HepG2 (cell line): ENCODE measurements around the gene FAM20C. TPM values are rescaled to one million over a fixed set of nuclear protein-coding genes. Genes with fewer than 3 reads are reported as not detected.

Experiments used
- ATAC-seq: fragments of 200-7000 bp; cut with Tn5 transposase; 3 replicates; pipeline ENCODE4 v1.9.1; 2020; ENCODE audit warnings: mild to moderate bottlenecking, moderate library complexity
- BruUV-seq: library from RNA; stranded (reverse); fragments of 400-500 nt; replicated peaks from 2 replicates; lab custom pipeline; 2021; lab: Mats Ljungman, UMichigan
- CTCF ChIA-PET: fragments of 300-600 bp; formaldehyde crosslinking; extraction: SDS; loops from one replicate; lab custom pipeline; 2021; ENCODE audit warnings: low total read pairs, inconsistent platforms, low intra/inter-chr PET ratio; lab: Yijun Ruan, JAX
- POLR2A ChIA-PET: fragments of 350-600 bp; sonication (Branson Sonifier 250); formaldehyde crosslinking; loops from one replicate; lab custom pipeline; 2020; ENCODE audit warnings: antibody characterized with exemption, inconsistent platforms; lab: Yijun Ruan, JAX
- DNase-seq: peaks from one replicate; pipeline ENCODE4 v3.0.0-alpha.2; 2015; ENCODE audit warnings: low spot score
- FAIRE-seq: peaks from 3 replicates; lab custom pipeline; 2011; peaks lifted over from hg19 to GRCh38; lab: Jason Lieb, UNC
- H2AFZ ChIP-seq: one replicate; pipeline ENCODE4 v1.6.1; 2011; ENCODE audit warnings: low read length, inconsistent platforms
- H3K27ac ChIP-seq: fragments of 300-600 bp; 3 replicates; pipeline ENCODE4 v1.8.0; 2011; ENCODE audit warnings: mixed run types, mild to moderate bottlenecking, mixed read lengths, low read length, inconsistent platforms; ENCODE audit not compliant: insufficient read depth; ENCODE audit errors: extremely low read length
- H3K27me3 ChIP-seq, 2 experiments: fragments of 200-600 bp in 1 of 2; 2 replicates in 1 of 2; 3 replicates in 1 of 2; pipeline versions ENCODE4 v1.6.0 to v1.8.0; 2011; ENCODE audit warnings: low read length in 2 of 2, mild to moderate bottlenecking in 2 of 2, moderate library complexity in 2 of 2, inconsistent platforms in 1 of 2; ENCODE audit not compliant: insufficient read depth in 2 of 2, control insufficient read depth in 1 of 2
- H3K36me3 ChIP-seq, 2 experiments: fragments of 200-600 bp in 1 of 2; replicated peaks in 1 of 2; 2 replicates in 1 of 2; 3 replicates in 1 of 2; pipeline versions ENCODE4 v1.5.1 to v1.8.0; 2011; ENCODE audit warnings: low read length in 2 of 2, inconsistent platforms in 1 of 2; ENCODE audit not compliant: insufficient read depth in 2 of 2, control insufficient read depth in 1 of 2
- H3K4me1 ChIP-seq: 2 replicates; pipeline ENCODE4 v1.5.1; 2012; ENCODE audit warnings: low read length, inconsistent platforms; ENCODE audit not compliant: insufficient read depth
- H3K4me2 ChIP-seq: 2 replicates; pipeline ENCODE4 v1.6.0; 2011; ENCODE audit warnings: low read depth, low read length, inconsistent platforms
- H3K4me3 ChIP-seq, 3 experiments: fragments of 200-600 bp in 1 of 3; sonication (generic), shearing (Covaris generic) in 1 of 3; replicated peaks in 1 of 3; 2 replicates each; pipeline ENCODE4 v1.5.1; 2011 to 2016; ENCODE audit warnings: low read length in 3 of 3, inconsistent platforms in 2 of 3, low read depth in 2 of 3, mild to moderate bottlenecking in 2 of 3, control low read depth in 1 of 3, mixed read lengths in 1 of 3; ENCODE audit not compliant: insufficient read depth in 1 of 3
- H3K79me2 ChIP-seq: one replicate; pipeline ENCODE4 v1.6.1; 2011; ENCODE audit warnings: low read length, inconsistent platforms; ENCODE audit not compliant: insufficient read depth
- H3K9ac ChIP-seq: 2 replicates; pipeline ENCODE4 v1.6.0; 2011; ENCODE audit warnings: mild to moderate bottlenecking, low read depth, low read length, inconsistent platforms; ENCODE audit not compliant: insufficient read depth
- H3K9me3 ChIP-seq: 2 replicates; pipeline ENCODE4 v1.5.1; 2012; ENCODE audit warnings: mild to moderate bottlenecking, low read length
- H4K20me1 ChIP-seq: 2 replicates; pipeline ENCODE4 v1.6.0; 2011; ENCODE audit warnings: inconsistent platforms, mild to moderate bottlenecking, low read length, moderate library complexity; ENCODE audit not compliant: insufficient read depth
- CREB1 ChIP-seq, 2 experiments: fragments of 450-650 bp in 1 of 2; IDR thresholded peaks; 2 replicates each; pipeline ENCODE4 v1.6.1; 2016 to 2017; ENCODE audit warnings: control low read depth in 1 of 2, mild to moderate bottlenecking in 1 of 2, missing compliant biosample characterization in 1 of 2, missing genetic modification characterization in 1 of 2
- MAF1 ChIP-seq: sonication (generic); formaldehyde crosslinking; IDR thresholded peaks from 2 replicates; pipeline ENCODE4 v1.5.0; 2020; ENCODE audit warnings: missing genetic modification reagents, borderline replicate concordance
- RBM39 ChIP-seq: fragments of 200-400 bp; formaldehyde crosslinking; IDR thresholded peaks from one replicate; pipeline ENCODE4 v1.6.1; 2018; ENCODE audit warnings: antibody characterized with exemption, mild to moderate bottlenecking, low read depth, low read length; ENCODE audit not compliant: poor library complexity, severe bottlenecking
- SMAD9 ChIP-seq: sonication (generic); formaldehyde crosslinking; IDR thresholded peaks from 2 replicates; pipeline ENCODE4 v1.5.1; 2020; ENCODE audit warnings: mild to moderate bottlenecking, missing genetic modification reagents
- ZNF724P ChIP-seq: sonication (generic); formaldehyde crosslinking; IDR thresholded peaks from 2 replicates; pipeline ENCODE4 v1.8.0; 2022; ENCODE audit warnings: missing genetic modification reagents, borderline replicate concordance
- ZNF740 ChIP-seq: sonication (generic); formaldehyde crosslinking; IDR thresholded peaks from 2 replicates; pipeline ENCODE4 v1.4.0; 2020; ENCODE audit warnings: missing genetic modification reagents
- WGBS: methylation state at CpG from one replicate; pipeline ENCODE4 v1.1.6; 2017; ENCODE audit warnings: low lambda C conversion rate; 5-methylcytosine and 5-hydroxymethylcytosine counted together
- in situ Hi-C: cut with HindIII; loops from 2 replicates; pipeline ENCODE4 v1.10.0; 2017; ENCODE audit warnings: low pct_unique_long_range_greater_than_20kb; ENCODE audit not compliant: extremely low pct_ligation_motif_present
- intact Hi-C: fragments of 100-400 bp; cut with micrococcal nuclease; formaldehyde crosslinking; loops from one replicate; pipeline ENCODE4 v1.10.0; 2022; ENCODE audit not compliant: unreplicated experiment
- polyA plus RNA-seq, 8 experiments: library from polyadenylated mRNA; depleted of rRNA in 3 of 8; stranded (reverse) in 7 of 8; unstranded in 1 of 8; fragments of >200 nt; fragmentation: Illumina TruSeq in 4 of 8; extraction: Trizol in 4 of 8; gene quantifications; 2 replicates each; pipeline versions ENCODE4 v1.2.1 to v1.2.3, GENCODE V29; 2011 to 2016; ENCODE audit warnings: low read depth in 4 of 8, missing spikeins in 1 of 8, mixed read lengths in 1 of 8; ENCODE audit not compliant: insufficient read depth in 1 of 8
- total RNA-seq, 5 experiments: library from RNA; depleted of rRNA; stranded (reverse); fragments of >200 nt; fragmentation: Illumina TruSeq; extraction: Trizol; gene quantifications; 2 replicates each; pipeline ENCODE4 v1.2.3, GENCODE V29; 2016; ENCODE audit warnings: low read depth in 1 of 5
- TF ChIP-seq, protein P1 (sequence below): IDR thresholded peaks from 2 replicates; pipeline ENCODE4 v1.6.1; 2016; ENCODE audit warnings: low read depth
- TF ChIP-seq, protein P2 (sequence below): sonication (generic); formaldehyde crosslinking; IDR thresholded peaks from 2 replicates; pipeline ENCODE4 v1.5.0; 2020; ENCODE audit warnings: mild to moderate bottlenecking, missing genetic modification reagents, borderline replicate concordance

Gene FAM20C
- total and polyA plus RNA-seq, 2 of the 13 experiments (the other 11 are each of a cell fraction or from before 2014, with no cell fraction given), result 11.9 to 19.9 TPM

DNA sequence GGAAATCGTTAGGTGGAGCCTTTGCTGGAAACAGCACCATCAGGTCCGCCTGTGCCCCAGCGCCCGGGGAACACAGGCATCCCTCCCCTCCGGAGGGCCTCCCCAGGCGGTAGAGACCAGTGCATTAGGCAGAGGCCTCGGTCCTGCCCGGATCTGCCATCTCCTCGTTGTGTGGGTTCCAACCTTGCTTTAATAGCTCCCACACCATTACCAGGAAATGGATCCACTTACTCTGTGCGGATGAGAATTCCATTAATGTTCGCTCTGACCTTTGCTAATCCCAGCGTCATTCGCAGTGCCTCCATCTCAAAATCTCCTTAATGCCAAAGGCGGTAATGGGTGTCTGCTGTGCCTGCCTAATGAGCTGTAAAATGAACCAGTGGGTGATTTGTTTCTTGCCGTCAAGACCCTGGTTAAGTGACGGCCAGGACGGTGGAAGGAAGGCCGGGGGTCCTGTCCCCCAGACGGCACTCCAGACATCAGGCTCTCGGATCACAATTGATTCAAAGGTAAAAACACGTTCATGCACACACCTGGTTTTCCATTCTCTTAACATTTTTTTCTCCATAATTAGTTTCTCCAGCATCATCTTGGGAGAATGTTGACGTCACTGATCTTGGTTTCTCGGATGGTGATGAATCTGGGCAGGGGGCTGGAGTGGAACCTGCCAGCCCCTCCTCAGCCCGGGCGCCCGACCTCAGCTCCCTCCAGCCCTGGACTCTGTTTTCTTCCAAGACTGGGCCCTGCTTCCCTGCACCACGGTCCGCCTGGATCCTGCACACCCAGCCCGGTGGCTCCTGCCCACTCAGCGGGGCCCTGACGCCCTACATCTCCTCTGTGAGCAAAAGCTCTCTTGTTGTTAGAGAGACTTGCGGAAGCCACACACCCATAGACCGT, 22.8 kb upstream of the FAM20C start:
- Histone ChIP-seq H3K27ac (no peak overlapping the region), H3K4me1 (peaks cover 8% of the 10 kb centered on the region), H4K20me1 (no peaks in the 10 kb centered on the region), H3K4me3 (no peak overlapping the region), H3K9ac (no peak overlapping the region), H3K27me3 (peaks cover 20 to 83% of the 10 kb centered on the region in 2 experiments), H2AFZ (no peak overlapping the region)
- intact Hi-C loops, result no loop called here
- FAIRE-seq, result no peak
- CTCF ChIA-PET, result no interaction called here
- in situ Hi-C loops, result no loop called here
- DNase-seq, result no peak
- BruUV-seq, result no TSS peak
- TF ChIP-seq RBM39 (no peak), CREB1 (IDR thresholded peaks at IDR 0.05) (peak; percentile 78), CREB1 (CRISPR knock-in tag; IDR thresholded peaks at IDR 0.05) (no peak), MAF1 (CRISPR knock-in tag) (no peak), SMAD9 (no peak)
- TF ChIP-seq, all 625 proteins: peak for 1
- POLR2A ChIA-PET, result no interaction called here
- Histone ChIP-seq H3K36me3 (no peaks in the 10 kb centered on the region), H3K79me2 (no peaks in the 10 kb centered on the region), H3K9me3 (no peaks in the 10 kb centered on the region), H3K4me2 (no peak overlapping the region)
- WGBS, result 61% methylated on average over 32 of the region's 33 CpGs
- no peak for ATAC-seq

DNA sequence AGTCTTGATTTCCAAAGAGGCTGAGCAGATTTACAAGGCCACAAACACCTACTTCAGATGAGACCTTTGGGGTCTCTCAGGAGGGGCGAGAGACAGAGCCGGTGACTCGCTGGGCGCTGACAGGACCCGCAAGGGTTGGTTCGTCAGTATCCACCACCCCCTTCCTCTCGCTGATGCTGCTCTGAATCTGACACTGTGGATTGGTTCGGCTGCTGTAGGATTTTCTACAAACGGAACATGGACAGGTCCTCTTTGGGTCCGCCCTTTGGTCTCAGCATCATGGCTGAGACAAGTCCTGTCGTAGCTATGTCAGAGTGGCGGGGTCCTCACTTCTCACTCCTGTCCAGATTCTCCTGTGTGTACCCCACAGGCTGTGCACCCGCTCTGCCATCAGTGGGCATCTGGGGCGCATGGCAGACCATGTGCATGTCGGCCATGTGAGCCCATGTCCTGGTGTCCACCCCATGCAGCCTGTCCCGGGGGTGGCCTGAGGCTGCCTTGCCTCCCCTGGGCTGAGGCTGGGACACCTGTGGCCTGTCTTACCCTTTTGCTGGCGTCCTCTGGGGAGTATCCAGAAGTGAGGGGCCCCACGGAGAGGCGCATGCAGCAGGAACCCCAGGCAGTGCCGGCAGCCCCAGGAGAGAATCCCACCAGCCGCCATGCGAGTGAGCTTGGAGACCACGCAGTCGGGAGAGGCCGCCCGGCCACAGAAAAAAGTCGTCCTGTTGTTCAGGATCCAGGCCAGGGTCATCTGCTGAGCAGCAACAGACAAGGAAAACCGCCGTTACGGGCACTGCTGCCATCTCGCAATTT, 21.6 kb upstream of the FAM20C start:
- Histone ChIP-seq H2AFZ (no peak overlapping the region), H3K9me3 (no peaks in the 10 kb centered on the region), H4K20me1 (no peaks in the 10 kb centered on the region), H3K79me2 (no peaks in the 10 kb centered on the region), H3K36me3 (no peaks in the 10 kb centered on the region), H3K27ac (no peak overlapping the region), H3K9ac (no peak overlapping the region), H3K27me3 (peaks cover 20 to 77% of the 10 kb centered on the region in 2 experiments), H3K4me1 (peaks cover 1% of the 10 kb centered on the region), H3K4me2 (no peak overlapping the region), H3K4me3 (no peak overlapping the region)
- 70% methylated on average over 26 of the region's 31 CpGs for WGBS
- ChIA-PET CTCF (no interaction called here), POLR2A (no interaction called here)
- no peak for DNase-seq
- no peak for ATAC-seq
- in situ Hi-C loops (no loop called here), intact Hi-C loops (no loop called here)
- no peak for FAIRE-seq
- no TSS peak for BruUV-seq
- TF ChIP-seq ZNF724P, result no peak
- TF ChIP-seq, protein P1, sequence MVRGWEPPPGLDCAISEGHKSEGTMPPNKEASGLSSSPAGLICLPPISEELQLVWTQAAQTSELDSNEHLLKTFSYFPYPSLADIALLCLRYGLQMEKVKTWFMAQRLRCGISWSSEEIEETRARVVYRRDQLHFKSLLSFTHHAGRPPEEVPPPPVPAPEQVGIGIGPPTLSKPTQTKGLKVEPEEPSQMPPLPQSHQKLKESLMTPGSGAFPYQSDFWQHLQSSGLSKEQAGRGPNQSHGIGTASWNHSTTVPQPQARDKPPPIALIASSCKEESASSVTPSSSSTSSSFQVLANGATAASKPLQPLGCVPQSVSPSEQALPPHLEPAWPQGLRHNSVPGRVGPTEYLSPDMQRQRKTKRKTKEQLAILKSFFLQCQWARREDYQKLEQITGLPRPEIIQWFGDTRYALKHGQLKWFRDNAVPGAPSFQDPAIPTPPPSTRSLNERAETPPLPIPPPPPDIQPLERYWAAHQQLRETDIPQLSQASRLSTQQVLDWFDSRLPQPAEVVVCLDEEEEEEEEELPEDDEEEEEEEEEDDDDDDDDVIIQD (CRISPR knock-in tag), result no peak
- TF ChIP-seq, protein P2, sequence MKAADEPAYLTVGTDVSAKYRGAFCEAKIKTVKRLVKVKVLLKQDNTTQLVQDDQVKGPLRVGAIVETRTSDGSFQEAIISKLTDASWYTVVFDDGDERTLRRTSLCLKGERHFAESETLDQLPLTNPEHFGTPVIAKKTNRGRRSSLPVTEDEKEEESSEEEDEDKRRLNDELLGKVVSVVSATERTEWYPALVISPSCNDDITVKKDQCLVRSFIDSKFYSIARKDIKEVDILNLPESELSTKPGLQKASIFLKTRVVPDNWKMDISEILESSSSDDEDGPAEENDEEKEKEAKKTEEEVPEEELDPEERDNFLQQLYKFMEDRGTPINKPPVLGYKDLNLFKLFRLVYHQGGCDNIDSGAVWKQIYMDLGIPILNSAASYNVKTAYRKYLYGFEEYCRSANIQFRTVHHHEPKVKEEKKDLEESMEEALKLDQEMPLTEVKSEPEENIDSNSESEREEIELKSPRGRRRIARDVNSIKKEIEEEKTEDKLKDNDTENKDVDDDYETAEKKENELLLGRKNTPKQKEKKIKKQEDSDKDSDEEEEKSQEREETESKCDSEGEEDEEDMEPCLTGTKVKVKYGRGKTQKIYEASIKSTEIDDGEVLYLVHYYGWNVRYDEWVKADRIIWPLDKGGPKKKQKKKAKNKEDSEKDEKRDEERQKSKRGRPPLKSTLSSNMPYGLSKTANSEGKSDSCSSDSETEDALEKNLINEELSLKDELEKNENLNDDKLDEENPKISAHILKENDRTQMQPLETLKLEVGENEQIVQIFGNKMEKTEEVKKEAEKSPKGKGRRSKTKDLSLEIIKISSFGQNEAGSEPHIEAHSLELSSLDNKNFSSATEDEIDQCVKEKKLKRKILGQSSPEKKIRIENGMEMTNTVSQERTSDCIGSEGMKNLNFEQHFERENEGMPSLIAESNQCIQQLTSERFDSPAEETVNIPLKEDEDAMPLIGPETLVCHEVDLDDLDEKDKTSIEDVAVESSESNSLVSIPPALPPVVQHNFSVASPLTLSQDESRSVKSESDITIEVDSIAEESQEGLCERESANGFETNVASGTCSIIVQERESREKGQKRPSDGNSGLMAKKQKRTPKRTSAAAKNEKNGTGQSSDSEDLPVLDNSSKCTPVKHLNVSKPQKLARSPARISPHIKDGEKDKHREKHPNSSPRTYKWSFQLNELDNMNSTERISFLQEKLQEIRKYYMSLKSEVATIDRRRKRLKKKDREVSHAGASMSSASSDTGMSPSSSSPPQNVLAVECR (CRISPR knock-in tag), result no peak
- TF ChIP-seq ZNF740 (CRISPR knock-in tag), result no peak
